CD4-positive, alpha-beta T cell (primary cell): ENCODE measurements around the gene C12orf60. TPM values are rescaled to one million over a fixed set of nuclear protein-coding genes. Genes with fewer than 3 reads are reported as not detected.

Source experiments
- ATAC-seq: fragments of 200-7000 bp; cut with Tn5 transposase; one replicate; pipeline ENCODE4 v1.10.0; 2022; ENCODE audit warnings: mild to moderate bottlenecking; ENCODE audit not compliant: poor library complexity
- CTCF ChIA-PET: fragments of 350-600 bp; sonication (Branson Sonifier 250); formaldehyde crosslinking; loops from one replicate; lab custom pipeline; 2021; ENCODE audit warnings: antibody characterized with exemption, inconsistent platforms; lab: Charles Lee
- POLR2A ChIA-PET: fragments of 350-600 bp; sonication (Branson Sonifier 250); formaldehyde crosslinking; loops from one replicate; lab custom pipeline; 2021; ENCODE audit warnings: antibody characterized with exemption, inconsistent platforms; lab: Charles Lee
- DNase-seq, 14 experiments: peaks; one replicate each; pipeline ENCODE4 v3.0.0-alpha.2; 2013 to 2020; ENCODE audit warnings: mixed read lengths in 2 of 14
- H3K27ac ChIP-seq, 2 donors: one replicate each; pipeline versions ENCODE4 v1.5.1 to v1.7.0; 2013; ENCODE audit warnings: low read length in 2 of 2, low read depth in 1 of 2, mild to moderate bottlenecking in 1 of 2
- H3K27me3 ChIP-seq, 2 experiments: 1 replicate in 1 of 2; 2 replicates in 1 of 2; pipeline versions ENCODE4 v1.6.1 to v1.7.0; 2013; ENCODE audit warnings: low read length in 2 of 2, control low read depth in 1 of 2, mild to moderate bottlenecking in 1 of 2, moderate library complexity in 1 of 2; ENCODE audit not compliant: insufficient read depth in 2 of 2, control insufficient read depth in 1 of 2
- H3K36me3 ChIP-seq: one replicate; pipeline ENCODE4 v1.6.1; 2013; ENCODE audit warnings: low read length, control low read depth; ENCODE audit not compliant: insufficient read depth
- H3K4me1 ChIP-seq: one replicate; pipeline ENCODE4 v1.6.1; 2013; ENCODE audit warnings: low read length, control low read depth; ENCODE audit not compliant: insufficient read depth
- H3K4me3 ChIP-seq: one replicate; pipeline ENCODE4 v1.5.1; 2013; ENCODE audit warnings: mild to moderate bottlenecking, low read length, moderate library complexity
- H3K9me3 ChIP-seq, 2 experiments: 1 replicate in 1 of 2; 2 replicates in 1 of 2; pipeline versions ENCODE4 v1.6.1 to v1.7.0; 2013; ENCODE audit warnings: low read length in 2 of 2, mild to moderate bottlenecking in 2 of 2, control low read depth in 1 of 2, moderate library complexity in 1 of 2; ENCODE audit not compliant: control insufficient read depth in 1 of 2, insufficient read depth in 1 of 2
- H3K27ac Mint-ChIP-seq: one replicate; pipeline ENCODE4 v1.8.0; 2020; ENCODE audit warnings: mixed read lengths
- H3K27me3 Mint-ChIP-seq: one replicate; pipeline ENCODE4 v1.8.0; 2021; ENCODE audit warnings: mixed read lengths
- H3K36me3 Mint-ChIP-seq: one replicate; pipeline ENCODE4 v1.8.0; 2021; ENCODE audit warnings: low read depth, mixed read lengths
- H3K4me1 Mint-ChIP-seq: one replicate; pipeline ENCODE4 v1.8.0; 2021; ENCODE audit warnings: low read depth, mixed read lengths
- H3K4me3 Mint-ChIP-seq: one replicate; pipeline ENCODE4 v1.8.0; 2020; ENCODE audit warnings: mild to moderate bottlenecking, mixed read lengths
- H3K9me3 Mint-ChIP-seq: one replicate; pipeline ENCODE4 v1.8.0; 2020; ENCODE audit warnings: mixed read lengths
- CTCF ChIP-seq: fragments of 200-600 bp; IDR thresholded peaks from one replicate; pipeline ENCODE4 v1.8.0; 2022; ENCODE audit warnings: antibody characterized with exemption, mild to moderate bottlenecking
- intact Hi-C, 2 experiments: fragments of 100-400 bp; cut with DNase I in 1 of 2; cut with micrococcal nuclease in 1 of 2; formaldehyde crosslinking; loops; one replicate each; pipeline versions ENCODE4 v1.15.1 to v1.9.0; 2023 to 2025; cut with DNase I, micrococcal nuclease
- total RNA-seq, 174 experiments: library from RNA in 2 of 174; stranded (reverse) in 2 of 174; gene quantifications; one replicate each; pipeline ENCODE4 v1.2.3 and lab custom pipeline; 2021 to 2026

The C12orf60 gene
- total RNA-seq, 2 experiments from 2014 or later: 0.11 to 0.22 TPM

DNA sequence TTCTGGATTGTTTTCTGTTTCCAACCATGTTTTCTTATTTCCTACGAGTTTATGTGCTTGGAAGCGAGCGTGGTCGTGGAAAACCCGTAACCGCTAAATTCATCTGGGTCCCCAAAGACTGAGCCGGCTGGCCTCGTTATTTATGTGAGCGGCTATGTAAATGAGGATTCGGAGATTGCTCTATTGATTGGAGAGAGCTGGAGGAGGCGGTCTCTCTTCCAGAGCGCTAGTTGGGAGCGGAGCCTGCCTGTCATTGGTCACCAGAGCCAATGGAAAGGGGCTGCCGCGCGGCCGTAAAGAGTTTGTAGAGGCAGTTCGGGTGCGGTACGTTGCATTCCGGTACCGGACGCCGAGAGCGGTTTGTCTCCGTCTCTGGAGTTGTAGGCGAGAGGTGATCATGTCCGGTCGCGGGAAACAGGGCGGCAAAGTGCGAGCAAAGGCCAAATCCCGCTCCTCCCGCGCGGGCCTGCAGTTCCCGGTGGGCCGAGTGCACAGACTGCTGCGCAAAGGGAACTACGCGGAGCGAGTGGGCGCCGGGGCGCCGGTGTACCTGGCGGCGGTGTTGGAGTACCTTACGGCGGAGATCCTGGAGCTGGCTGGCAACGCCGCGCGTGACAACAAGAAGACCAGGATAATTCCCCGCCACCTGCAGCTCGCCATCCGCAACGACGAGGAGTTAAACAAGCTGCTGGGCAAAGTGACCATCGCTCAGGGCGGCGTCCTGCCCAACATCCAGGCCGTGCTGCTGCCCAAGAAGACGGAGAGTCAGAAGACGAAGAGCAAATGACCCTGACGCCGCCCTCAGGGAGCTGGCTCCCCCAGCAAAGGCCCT, 29.2 kb upstream of the C12orf60 start:
- H3K27me3 Mint-ChIP-seq: no peaks in the 10 kb centered on the region
- H3K4me3 Mint-ChIP-seq: peak overlapping the region; percentile 97
- TF ChIP-seq CTCF: no peak
- H3K27ac Mint-ChIP-seq: peak overlapping the region; percentile 100
- ChIA-PET CTCF (interaction anchor here (0.8 to 2.0 kb wide), 3 partner anchors 16 to 29 kb away, joined by 3 to 8 read pairs (median 3); partner anchors contain the start of genes C12orf60 and WBP11), POLR2A (interaction anchor here (0.6 to 7.6 kb wide), 25 partner anchors 8 to 1137 kb away, joined by 3 to 375 read pairs (median 4); partner anchors contain the start of genes ARHGDIB, ATF7IP, C12orf60 and DERA)
- DNase-seq (peak; percentile 76 to 97 (median 84)), ATAC-seq (peak; percentile 64)
- Histone ChIP-seq H3K4me1 (peaks cover 32% of the 10 kb centered on the region), H3K36me3 (no peaks in the 10 kb centered on the region), H3K27me3 (no peaks in the 10 kb centered on the region), H3K4me3 (peak overlapping the region; percentile 83), H3K27ac (peak overlapping the region; percentile 65 to 79), H3K9me3 (no peaks in the 10 kb centered on the region)
- H3K9me3 Mint-ChIP-seq: no peaks in the 10 kb centered on the region
- H3K4me1 Mint-ChIP-seq: peaks cover 64% of the 10 kb centered on the region
- H3K36me3 Mint-ChIP-seq: peaks cover 38% of the 10 kb centered on the region
- intact Hi-C loops: loop anchor here (5.0 to 10.0 kb wide), 5 partner anchors 111 to 517 kb away; partner anchors contain the start of gene MGP (in 1 of the 2)

GRCh38 chr12:14774906-14775635, 28.4 kb upstream of the C12orf60 start:
- ChIA-PET CTCF (interaction anchor here (0.8 to 2.0 kb wide), 5 partner anchors 9 to 28 kb away, joined by 3 to 8 read pairs (median 3); partner anchors contain the start of genes C12orf60 and WBP11), POLR2A (interaction anchor here (0.6 to 7.6 kb wide), 18 partner anchors 7 to 1136 kb away, joined by 3 to 375 read pairs (median 5); partner anchors contain the start of genes ARHGDIB, ATF7IP, C12orf60 and DERA)
- Histone ChIP-seq H3K4me3 (peak overlapping the region; percentile 83), H3K27me3 (no peaks in the 10 kb centered on the region), H3K27ac (peak overlapping the region; percentile 61 to 79), H3K9me3 (no peaks in the 10 kb centered on the region), H3K36me3 (no peaks in the 10 kb centered on the region), H3K4me1 (peaks cover 28% of the 10 kb centered on the region)
- Mint-ChIP-seq H3K36me3 (peaks cover 30% of the 10 kb centered on the region), H3K27me3 (no peaks in the 10 kb centered on the region), H3K27ac (peak overlapping the region; percentile 100), H3K4me3 (peak overlapping the region; percentile 97), H3K9me3 (no peaks in the 10 kb centered on the region), H3K4me1 (peaks cover 63% of the 10 kb centered on the region)
- no peak for TF ChIP-seq CTCF
- DNase-seq (peak in 11 of 14 experiments; percentile 2 to 56 (median 14)), ATAC-seq (no peak)
- intact Hi-C loops: loop anchor here (5.0 to 10.0 kb wide), 8 partner anchors 53 to 518 kb away; partner anchors contain the start of gene MGP (in 1 of the 2)

GRCh38 chr12:14775636-14775980, 27.9 kb upstream of the C12orf60 start:
- CTCF ChIA-PET: interaction anchor here (1.0 to 2.0 kb wide), 4 partner anchors 8 to 27 kb away, joined by 3 to 8 read pairs (median 3); partner anchors contain the start of genes C12orf60 and WBP11
- ATAC-seq (no peak), DNase-seq (no peak)
- Mint-ChIP-seq H3K4me3 (peak overlapping the region; percentile 97), H3K27me3 (no peaks in the 10 kb centered on the region), H3K9me3 (no peaks in the 10 kb centered on the region), H3K27ac (peak overlapping the region; percentile 100), H3K36me3 (peaks cover 24% of the 10 kb centered on the region), H3K4me1 (peaks cover 61% of the 10 kb centered on the region)
- POLR2A ChIA-PET: interaction anchor here (0.6 to 7.6 kb wide), 9 partner anchors 7 to 520 kb away, joined by 3 to 375 read pairs (median 8); partner anchors contain the start of genes ARHGDIB, ATF7IP, C12orf60 and WBP11
- Histone ChIP-seq H3K27ac (peak overlapping the region; percentile 61 to 79), H3K9me3 (no peaks in the 10 kb centered on the region), H3K4me1 (peaks cover 28% of the 10 kb centered on the region), H3K27me3 (no peaks in the 10 kb centered on the region), H3K36me3 (no peaks in the 10 kb centered on the region), H3K4me3 (peak overlapping the region; percentile 83)
- intact Hi-C loops: loop anchor here (5.0 to 10.0 kb wide), 6 partner anchors 53 to 371 kb away; partner anchors contain the start of gene MGP (in 1 of the 2)
- no peak for TF ChIP-seq CTCF
